ENCODE measurements around the gene SHCBP1L. TPM values are rescaled to one million over a fixed set of nuclear protein-coding genes. Genes with fewer than 3 reads are reported as not detected.

Gene SHCBP1L
- 0.33 TPM for total RNA-seq

GRCh38 chr1:182952677-182953444 lies at the start of gene SHCBP1L:
Gene SHCBP1L (minus strand): TSS chr1:182953166. CDS start chr1:182953133, 33 bp downstream.

Other genes with a start within 250 kb of the SHCBP1L start
- gene NPL, start 163.4 kb downstream of the SHCBP1L start, total RNA-seq, result 5.4 TPM
- gene DHX9, start 113.8 kb downstream of the SHCBP1L start, total RNA-seq, result 271 TPM
- gene LAMC1, start 70.3 kb upstream of the SHCBP1L start, total RNA-seq, result 207 TPM
- gene LAMC2, start 233.1 kb upstream of the SHCBP1L start, total RNA-seq, result 3.1 TPM